Ramos (cell line): ENCODE results near the gene HLA-DMB.

Experiments used
- in situ Hi-C: fragments of 300-500 bp; cut with MboI; formaldehyde crosslinking; loops from one replicate; pipeline ENCODE4 v1.14.3; 2022; ENCODE audit warnings: low sequenced_read_pairs; ENCODE audit not compliant: unreplicated experiment

The HLA-DMB gene

DNA sequence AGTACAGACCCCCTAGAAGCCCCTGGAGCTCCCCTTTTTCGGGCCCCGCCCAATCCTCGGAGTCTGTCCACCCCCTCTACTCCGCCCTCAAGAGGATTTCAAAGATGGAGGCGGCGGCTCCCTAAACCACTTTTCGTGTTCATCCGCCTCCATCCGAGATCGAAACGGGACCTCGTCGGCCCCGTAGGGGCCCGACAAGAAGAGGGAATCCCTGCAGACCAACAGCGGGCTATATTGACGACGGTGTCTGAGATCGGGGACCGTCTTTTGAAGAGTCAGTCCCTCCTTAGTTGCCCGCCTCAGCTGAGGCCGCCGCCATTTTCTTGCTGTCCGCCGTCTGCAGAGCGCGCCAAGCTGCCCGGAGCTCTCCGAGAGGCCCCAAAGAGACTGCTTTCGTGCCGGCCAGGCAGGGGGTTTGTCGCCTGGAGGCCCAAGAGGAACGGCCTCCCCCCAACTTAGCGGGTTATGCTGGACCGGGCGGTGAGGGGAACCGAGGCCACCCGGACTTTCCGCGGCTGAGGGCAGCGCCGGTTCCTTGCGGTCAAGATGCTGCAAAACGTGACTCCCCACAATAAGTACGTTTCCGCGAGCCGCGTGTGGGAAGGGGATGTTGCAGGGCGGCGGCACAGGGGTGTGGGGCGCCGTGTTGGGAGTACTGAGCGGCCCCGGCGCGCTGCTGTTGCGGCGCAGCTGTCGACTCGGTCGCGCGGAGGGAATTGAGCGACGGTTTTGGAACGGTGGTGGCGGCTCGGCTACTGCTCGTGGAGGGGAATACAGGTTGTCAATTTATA is 31.7 kb upstream of the HLA-DMB start:
- in situ Hi-C loops, result no loop called here

DNA sequence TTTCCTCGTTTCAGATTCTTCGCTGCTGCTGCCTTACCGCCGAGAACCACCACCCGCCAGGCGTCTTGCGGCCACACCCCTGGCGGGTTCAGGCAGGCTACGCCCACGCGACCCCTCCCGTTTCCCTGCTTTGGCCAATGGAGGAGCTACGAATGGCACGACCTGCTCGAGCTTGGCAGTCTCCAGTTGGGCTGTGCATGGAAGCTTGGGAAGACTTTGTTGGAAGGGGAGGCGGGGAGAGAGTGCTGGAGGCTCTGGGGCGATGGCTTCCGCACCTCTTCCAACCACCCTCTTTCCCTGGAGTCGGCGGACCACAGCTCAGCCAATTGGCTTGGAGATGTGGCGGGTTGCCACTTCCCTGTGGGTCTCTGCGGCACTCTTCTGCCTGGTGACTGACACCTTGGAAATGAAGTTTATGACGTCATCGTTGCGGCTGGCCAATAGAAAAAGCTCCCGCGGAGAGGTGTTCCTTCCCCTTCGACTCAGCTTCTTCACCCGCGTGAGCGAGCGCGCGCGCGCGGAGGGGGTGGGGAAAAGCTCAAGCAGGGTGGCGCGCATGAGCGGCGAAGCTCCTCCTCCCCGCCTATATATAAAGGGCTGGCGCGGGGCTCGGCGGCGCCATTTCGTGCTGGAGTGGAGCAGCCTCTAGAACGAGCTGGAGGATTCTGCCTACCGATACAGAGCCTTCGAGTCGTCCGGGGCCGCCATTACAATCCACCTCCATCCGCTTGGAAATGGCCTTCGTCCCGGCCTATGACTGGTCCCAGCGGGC is 30.9 kb upstream of the HLA-DMB start:
- in situ Hi-C loops, result no loop called here

DNA sequence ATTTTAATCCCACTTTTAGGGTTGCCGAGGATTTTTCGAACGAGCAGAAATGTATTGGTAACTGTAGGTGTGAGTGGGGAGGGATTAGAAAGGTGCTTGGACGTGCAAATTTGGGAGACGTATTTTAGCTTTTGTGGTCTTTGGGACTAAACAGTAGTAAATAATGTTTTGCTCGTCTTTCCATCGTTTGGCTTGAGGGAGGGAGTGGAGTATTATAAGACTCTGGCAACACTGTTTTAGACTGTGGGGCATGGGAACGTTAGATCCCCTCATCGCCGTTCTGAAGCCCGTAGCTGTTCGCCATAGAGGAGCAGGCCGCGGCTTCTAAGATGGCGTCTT is 30.4 kb upstream of the HLA-DMB start:
- in situ Hi-C loops, result no loop called here

DNA sequence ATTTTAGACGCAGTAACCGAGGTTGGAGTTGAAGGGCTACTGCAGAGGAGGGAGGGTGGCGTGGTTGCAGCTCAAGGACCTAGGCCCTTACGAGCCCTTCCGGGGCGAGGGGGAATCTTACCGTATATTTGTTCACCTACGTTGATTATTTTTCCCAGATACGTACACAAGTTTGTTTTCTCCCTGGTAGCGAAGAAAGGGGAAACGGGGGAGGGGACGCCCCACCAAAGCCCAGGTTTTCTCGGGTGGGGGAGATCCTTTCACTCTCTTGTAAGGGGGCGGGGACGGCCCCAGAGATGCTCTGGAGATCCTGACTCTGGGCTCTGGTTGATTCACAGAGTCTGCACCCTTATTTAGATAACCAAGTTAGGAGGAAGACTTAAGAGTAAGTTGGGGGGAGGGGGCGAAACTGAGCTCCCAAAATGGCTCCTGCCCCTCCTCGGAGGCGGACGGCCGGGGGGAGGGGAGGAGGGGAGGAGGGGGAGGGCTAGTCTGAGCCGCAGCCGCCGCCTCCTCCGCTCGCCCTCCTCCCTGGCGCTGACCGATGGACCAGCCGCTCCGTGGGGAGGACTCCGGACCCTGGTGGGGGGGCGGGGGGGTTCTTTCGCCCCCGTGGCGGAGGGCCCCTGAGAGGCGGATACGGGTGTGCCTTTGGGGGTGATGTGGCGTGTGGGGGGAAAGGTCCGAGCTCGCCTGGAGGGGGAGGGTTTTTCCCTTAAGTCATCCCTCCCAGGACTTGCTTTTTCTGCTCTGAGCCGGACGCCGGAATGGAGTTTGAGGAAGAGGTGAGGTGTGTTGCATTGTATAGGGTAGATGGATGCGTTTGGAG is 29.8 kb upstream of the HLA-DMB start:
- in situ Hi-C loops, result no loop called here

DNA sequence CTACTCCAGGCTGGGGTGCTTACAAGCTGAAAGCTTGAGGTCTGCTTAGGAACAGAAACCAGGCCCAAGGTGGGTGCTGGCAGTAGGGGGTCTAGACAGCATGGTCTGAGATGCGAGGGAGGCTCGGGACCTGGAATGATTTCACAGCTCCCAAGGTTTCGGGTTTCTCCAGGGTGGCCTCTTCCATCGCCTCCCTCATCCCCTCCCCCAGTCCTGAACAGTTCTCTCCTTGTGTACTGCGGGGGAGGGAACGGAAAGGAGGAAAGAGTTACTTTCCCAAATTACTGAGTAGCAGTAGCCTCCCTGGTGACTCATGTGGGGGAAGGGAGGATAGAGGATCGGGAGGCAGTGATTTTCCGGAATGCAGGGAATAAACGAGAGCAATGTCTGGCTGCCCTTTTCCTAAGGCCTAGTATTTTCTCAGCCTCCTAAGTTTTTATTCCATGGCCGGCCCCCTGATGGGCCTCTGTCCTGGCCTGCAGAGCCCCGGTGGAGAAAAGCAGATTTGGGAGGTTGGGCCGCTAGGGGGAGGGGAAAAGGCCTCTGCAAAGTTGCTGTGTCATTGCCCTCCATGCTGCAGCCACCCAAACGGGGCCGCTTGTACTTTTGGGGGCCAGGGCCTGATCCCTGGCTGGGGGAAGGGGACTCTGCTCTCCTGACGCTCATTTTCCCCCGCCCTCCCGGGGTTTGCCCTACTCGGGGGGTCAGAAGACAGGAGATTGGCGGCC is 29.0 kb upstream of the HLA-DMB start:
- in situ Hi-C loops, result no loop called here

DNA sequence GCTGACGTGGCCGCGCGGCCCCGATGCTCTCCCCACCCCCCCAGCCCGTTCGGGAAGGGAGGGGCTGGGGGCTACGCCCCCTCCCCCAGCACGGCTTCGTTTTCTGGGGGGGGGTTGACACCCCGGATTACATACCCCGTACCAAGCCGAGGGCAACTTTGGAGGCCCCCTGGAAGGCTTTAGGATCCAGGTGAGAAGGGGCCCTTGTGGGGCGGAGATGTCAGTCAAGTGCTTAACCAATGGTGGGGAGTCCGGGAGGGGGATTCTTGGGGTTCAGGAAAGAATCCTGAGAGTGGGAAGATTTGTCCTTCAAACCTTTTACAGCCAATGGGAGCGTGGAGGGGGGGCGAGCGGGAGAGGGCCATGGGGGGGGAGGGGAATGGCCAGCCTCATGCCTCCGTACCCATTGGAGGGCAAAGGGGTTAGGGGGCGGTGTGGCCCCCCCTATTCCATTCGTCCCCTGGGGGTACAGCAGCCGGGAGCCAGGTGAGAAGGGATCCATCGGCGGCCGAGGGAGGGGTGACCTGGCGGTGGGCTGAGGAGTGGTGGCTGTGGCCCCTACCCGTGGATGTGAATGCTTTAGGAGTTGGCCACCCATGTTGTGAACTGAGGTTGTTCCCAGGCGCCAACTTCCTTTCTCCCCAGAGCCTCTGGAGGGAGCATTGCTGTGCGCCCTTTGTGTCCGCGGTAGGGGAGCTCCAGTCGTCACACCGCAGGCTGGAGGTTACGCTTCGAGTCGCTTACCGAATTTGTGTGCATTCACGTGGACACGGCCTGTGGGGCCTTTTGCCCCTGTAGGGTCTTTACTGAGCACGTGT is 28.2 kb upstream of the HLA-DMB start:
- in situ Hi-C loops, result no loop called here

DNA sequence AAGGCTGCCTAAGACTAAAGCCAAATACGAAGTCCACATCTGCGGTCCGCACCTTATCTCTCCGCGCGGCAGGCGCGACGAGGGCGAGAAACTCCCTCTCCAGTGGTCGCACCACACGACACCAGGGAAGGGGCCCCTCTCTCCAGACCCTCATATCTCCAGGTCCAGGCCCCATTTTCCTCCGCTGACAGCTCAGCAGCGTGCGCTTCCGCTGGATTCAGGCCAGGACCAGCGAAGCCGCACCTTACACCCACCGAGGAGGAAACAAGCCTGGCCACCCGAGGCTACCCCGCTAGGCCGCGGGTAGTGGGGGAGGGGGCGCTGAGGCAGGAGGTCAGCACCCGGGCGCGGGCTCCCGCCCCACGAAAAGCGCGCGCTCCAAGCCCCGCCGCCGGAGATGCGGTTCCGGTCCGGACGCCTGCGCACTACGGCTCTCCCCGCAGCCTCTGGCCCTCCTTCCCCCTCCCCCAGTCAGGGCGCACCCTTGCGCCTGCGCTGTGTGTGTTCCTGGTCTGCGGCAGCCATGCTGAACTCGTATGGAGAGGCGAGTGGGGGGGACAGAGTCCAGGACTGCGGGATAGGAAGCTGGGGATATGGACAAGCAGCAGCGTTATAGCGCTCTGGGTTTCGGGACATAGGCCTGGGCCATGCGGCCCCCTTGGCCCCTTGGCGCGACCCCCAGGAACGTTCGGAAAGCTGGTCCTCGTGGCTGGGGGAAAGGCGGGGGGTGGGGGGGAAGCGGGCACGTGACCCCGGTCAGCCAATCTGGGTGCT is 27.5 kb upstream of the HLA-DMB start, which contains the start of gene BRD2:
Gene BRD2, plus strand, starts transcription at position 502 of the 774 bp plus-strand sequence. CDS start 4,305 bp downstream, outside the sequence.
- in situ Hi-C loops, result no loop called here

DNA sequence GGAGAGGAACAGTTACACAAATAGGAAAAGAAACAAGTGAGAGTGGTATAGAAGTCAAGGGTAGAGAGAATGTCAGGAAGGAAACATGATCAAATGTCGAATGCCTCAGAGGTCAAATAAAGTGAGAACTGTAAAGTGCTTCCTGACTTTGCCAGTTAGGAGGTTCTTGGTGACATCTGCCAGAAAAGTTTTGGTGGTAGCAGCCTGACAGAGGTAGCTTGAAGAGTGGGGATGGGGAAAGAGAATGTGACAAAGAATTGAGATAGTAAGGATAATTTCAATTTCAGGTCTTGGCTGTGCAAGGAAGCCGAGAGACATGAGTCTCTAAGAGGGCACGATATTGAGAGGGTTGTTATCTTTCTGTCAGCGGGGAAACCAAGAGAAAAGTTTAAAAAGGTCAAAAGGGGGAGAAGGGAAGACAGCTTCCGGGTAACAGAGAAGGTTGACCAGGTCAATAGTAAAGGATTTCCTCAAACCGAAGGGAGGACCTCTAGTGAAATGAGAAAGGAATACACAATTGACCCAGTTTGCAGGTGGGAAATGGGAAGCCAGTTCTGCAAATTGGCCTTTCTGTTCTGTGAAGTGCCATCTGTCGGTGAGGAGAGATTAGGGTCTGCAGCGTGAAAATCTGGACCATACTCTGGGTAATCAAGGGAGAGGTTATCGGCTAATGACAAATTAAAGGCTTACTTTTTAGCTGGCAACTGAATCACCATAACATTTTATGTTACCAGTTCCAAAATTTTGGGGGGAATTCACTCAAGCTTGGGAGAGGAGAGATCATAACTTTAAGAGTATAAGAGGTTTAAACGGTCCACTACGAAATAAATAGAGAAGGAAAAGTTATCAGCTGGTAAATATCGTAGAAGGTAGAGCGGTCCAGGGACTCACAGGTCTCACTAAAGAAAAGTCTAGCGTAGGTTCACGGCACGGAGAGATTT is 26.6 kb upstream of the HLA-DMB start:
- in situ Hi-C loops, result no loop called here

DNA sequence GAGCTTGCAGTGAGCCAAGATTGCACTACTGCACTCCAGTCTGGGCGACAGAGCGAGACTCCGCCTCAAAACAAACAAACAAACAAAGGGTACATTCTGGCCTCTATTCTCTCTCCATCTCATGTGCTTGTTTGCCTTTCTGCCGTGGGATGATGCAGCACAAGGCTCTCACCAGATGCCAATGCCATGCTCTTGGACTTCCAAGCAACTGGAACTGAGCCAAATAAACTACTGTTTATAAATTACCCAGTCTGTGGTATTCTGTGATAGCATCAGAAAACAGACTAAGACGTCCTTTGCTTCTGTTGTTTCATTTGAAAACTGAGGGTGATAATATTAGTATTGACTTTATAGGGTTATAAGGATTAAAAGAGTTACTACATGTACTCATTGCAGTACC is 23.9 kb upstream of the HLA-DMB start:
- in situ Hi-C loops, result no loop called here

DNA sequence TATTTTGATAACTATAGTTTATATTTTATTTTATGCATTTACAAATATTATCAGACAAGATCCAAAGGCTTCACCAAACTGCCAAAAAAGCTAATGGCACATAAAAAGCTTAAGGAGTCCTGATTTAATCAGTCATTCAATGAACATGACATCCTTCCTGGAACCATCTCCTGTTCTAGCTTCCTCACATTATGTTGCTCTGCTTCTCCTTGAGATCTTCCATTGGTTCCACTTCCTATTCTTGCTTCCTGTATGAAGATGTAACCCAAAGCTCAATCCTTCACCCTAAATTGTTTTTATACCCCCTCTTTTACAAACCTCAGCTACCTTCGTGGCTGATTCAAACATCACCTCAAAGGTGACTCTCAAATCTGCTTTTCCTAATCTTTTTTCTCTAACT is 23.0 kb upstream of the HLA-DMB start:
- in situ Hi-C loops, result no loop called here

DNA sequence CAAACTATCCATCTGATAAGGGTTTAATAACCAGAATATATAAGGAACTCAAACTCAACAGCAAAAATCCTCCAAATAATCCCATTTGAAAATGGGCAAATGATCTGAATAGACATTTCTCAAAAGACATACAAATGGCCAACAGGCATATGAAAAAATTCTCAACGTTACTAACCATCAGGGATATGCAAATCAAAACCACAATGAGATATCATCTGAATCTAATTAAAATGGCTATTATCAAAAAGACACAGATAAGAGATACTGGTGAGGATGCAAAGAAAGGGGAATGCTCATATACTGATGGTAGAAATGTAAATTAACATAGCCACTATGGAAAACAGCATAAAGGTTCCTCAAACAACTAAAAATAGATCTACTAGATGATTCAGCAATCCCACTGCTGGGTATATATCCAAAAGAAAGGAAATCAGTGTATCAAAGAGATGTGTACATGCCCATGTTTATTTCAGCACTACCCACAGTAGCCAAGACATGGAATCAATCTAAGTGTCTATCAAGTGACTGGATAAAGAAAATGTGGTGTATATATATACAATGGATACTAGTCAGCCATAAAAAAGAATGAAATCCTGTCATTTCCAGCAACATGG is 21.5 kb upstream of the HLA-DMB start:
- in situ Hi-C loops, result no loop called here

DNA sequence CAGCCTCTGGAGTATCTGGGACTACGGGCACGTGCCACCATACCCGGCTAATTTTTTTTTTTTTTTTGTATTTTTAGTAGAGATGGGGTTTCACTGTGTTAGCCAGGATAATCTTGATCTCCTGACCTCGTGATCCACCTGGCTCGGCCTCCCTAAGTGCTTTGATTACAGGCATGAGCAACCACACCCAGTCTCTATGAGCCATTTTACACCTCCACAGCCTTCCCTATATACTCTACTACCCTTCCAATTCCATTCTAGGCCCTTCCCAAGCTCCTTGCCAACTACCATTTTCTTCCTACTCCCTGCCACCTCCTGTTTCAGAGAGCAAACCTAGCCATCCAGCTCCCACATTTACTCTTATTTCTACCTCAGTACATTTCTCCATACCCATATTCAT is 19.7 kb upstream of the HLA-DMB start:
- in situ Hi-C loops, result no loop called here

DNA sequence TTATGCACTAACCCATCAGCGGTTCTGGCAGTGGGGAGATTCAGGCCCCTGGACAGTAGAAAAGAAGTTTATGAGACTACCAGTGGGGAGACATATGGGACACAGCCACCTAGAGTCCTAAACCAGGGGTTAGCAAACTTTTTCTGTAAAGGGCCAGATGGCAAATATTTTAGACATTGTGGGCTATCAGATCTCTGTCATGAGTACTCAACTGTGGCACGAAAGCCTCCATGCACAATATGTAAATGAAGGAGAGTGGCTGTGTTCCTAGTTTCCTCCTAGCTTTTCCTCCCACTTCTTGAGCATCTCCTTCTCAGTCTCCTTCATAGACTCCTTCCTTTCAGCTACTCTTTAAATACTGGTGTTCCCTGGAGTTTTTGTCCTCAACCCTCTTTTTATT is 15.3 kb upstream of the HLA-DMB start:
- in situ Hi-C loops, result no loop called here

DNA sequence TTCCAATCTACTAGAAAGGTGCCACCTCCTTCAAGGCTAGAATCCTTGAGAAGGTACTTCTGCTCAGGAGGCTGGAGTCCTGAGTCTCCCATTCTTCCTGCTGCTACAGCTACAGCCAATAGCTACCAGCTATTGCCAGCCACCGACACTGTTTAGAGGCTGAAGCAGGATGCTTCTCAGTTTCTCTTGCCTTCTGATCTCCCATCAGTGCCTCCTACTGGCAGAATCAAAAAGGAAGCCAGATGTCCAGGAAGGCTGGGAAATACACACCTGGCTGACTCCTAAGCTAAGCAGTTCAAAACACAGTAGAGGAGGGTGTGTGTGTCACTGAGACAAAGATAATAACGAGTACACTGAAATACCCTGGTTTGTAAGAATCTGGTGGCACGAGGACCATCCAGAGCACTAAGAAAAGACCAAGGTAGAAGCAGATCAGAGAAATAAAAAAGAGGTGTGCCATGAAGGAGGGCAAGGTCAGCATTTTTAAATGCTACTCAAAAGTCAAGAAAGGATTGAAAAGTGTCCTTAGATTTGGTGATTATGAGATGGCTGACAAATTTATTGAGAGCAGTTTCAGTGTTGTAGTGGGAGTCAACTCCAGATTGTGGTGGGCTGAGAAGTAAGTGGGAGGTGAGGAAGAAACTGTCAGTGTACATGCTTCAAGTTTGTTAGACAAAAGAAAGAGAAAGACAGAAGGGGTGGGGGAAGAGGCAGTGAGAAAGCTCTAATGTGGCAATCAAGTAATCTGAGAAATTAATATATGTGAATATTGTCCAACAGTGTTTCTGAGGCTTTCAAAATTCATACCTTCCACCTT is 14.4 kb upstream of the HLA-DMB start:
- in situ Hi-C loops, result no loop called here

DNA sequence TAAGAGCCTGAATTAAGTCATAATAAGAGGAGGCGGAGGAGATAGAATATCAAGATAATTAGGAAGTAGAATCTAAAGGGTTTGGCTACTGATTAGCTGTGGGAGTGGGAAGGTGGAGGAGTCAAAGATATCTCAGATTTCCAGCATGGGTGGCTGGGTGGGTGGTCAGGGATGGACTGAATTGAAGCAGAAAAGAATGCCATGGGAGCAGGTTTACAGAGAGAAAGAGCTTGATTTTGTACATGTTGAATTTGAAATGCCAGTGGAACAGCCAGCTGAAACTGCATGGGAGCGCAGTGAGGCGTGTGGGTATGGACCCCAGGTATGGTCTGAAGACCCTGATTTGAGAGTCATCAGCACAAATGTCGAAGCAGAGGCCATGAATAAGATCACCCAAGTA is 13.4 kb upstream of the HLA-DMB start:
- in situ Hi-C loops, result no loop called here

DNA sequence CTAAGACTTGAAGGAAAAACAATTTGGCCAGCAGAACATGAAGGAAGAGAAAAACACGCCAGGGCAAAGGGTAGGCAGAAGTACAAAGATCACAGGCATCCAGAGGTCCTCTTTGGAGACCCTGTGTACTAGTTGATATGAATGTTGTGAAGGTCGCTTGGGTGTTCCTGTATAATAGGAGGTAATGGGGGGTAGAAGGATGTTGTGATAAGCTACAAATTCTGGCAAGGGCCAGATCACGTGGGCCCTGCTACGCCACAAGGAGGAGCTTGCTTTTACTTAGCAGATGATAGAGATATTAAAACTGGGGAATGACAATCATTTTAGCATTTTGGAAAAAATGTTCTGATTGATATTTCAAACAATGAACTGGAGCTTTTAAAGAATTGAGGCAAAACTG is 12.9 kb upstream of the HLA-DMB start:
- in situ Hi-C loops, result no loop called here
